PC-9 (cell line): ENCODE results near the gene ITPRIP. TPM values are rescaled to one million over a fixed set of nuclear protein-coding genes. Genes with fewer than 3 reads are reported as not detected.

Source experiments
- BruUV-seq: library from RNA; stranded (reverse); fragments of 400-500 nt; replicated peaks from 2 replicates; lab custom pipeline; 2021; lab: Mats Ljungman, UMichigan
- CTCF ChIA-PET: fragments of 300-600 bp; sonication (Branson Sonifier 250); formaldehyde crosslinking; loops from one replicate; lab custom pipeline; 2022; ENCODE audit warnings: antibody characterized with exemption; lab: Charles Lee
- POLR2A ChIA-PET: fragments of 300-600 bp; sonication (Branson Sonifier 250); formaldehyde crosslinking; loops from one replicate; lab custom pipeline; 2022; ENCODE audit warnings: antibody characterized with exemption; ENCODE audit not compliant: unreplicated experiment; lab: Charles Lee
- DNase-seq, 2 experiments: peaks; one replicate each; pipeline versions ENCODE4 v3.0.0 to v3.0.0-alpha.2; 2015 to 2022; ENCODE audit warnings: mixed read lengths in 1 of 2
- H2AFZ ChIP-seq: fragments of 200-600 bp; sonication (generic); 2 replicates; pipeline ENCODE4 v1.8.1; 2017; ENCODE audit warnings: antibody characterized with exemption
- H3F3A ChIP-seq: fragments of 200-600 bp; sonication (generic); 2 replicates; pipeline ENCODE4 v1.8.1; 2017; ENCODE audit warnings: antibody characterized with exemption, mild to moderate bottlenecking, low read depth; ENCODE audit not compliant: insufficient read depth
- H3K27ac ChIP-seq: fragments of 200-600 bp; sonication (generic); 2 replicates; pipeline ENCODE4 v1.6.1; 2016; ENCODE audit warnings: mixed run types
- H3K27me3 ChIP-seq: fragments of 200-600 bp; sonication (generic); 2 replicates; pipeline ENCODE4 v1.6.1; 2016; ENCODE audit warnings: low read depth, mixed run types; ENCODE audit not compliant: insufficient read depth
- H3K36me3 ChIP-seq: fragments of 200-600 bp; sonication (generic); 2 replicates; pipeline ENCODE4 v1.6.1; 2016; ENCODE audit warnings: low read depth, mixed run types
- H3K4me1 ChIP-seq: fragments of 200-600 bp; sonication (generic); replicated peaks from 2 replicates; pipeline ENCODE4 v1.6.1; 2016; ENCODE audit warnings: mixed run types; ENCODE audit not compliant: insufficient read depth
- H3K4me2 ChIP-seq: fragments of 200-600 bp; sonication (generic); 2 replicates; pipeline ENCODE4 v1.6.1; 2017; ENCODE audit warnings: mixed run types
- H3K4me3 ChIP-seq: fragments of 200-600 bp; sonication (generic); 2 replicates; pipeline ENCODE4 v1.6.1; 2016; ENCODE audit warnings: mixed run types
- H3K79me2 ChIP-seq: fragments of 200-600 bp; sonication (generic); 2 replicates; pipeline ENCODE4 v1.6.1; 2017; ENCODE audit warnings: low read depth, mixed run types
- H3K9me2 ChIP-seq: fragments of 200-600 bp; sonication (generic); 2 replicates; pipeline ENCODE4 v1.8.1; 2017; ENCODE audit warnings: mild to moderate bottlenecking; ENCODE audit not compliant: insufficient read depth
- H3K9me3 ChIP-seq: fragments of 200-600 bp; sonication (generic); 2 replicates; pipeline ENCODE4 v1.8.1; 2016; ENCODE audit warnings: low read depth; ENCODE audit not compliant: insufficient read depth
- H4K20me1 ChIP-seq: fragments of 200-600 bp; sonication (generic); 2 replicates; pipeline ENCODE4 v1.8.1; 2017; ENCODE audit not compliant: insufficient read depth
- EZH2 ChIP-seq: fragments of 200-600 bp; sonication (generic); IDR thresholded peaks from 2 replicates; pipeline ENCODE4 v1.8.0; 2017; ENCODE audit warnings: antibody characterized with exemption, low read depth
- intact Hi-C: fragments of 100-400 bp; cut with micrococcal nuclease; formaldehyde crosslinking; loops from one replicate; pipeline ENCODE4 v1.10.0; 2022; ENCODE audit not compliant: unreplicated experiment
- total RNA-seq: library from RNA; stranded (reverse); gene quantifications from 2 replicates; pipeline ENCODE4 v1.2.3, GENCODE V29; 2021
- TF ChIP-seq, protein P1 (sequence below): fragments of 200-600 bp; sonication (generic); conservative IDR thresholded peaks from 2 replicates; pipeline ENCODE4 v1.6.1; 2017; ENCODE audit warnings: mixed run types, antibody characterized with exemption, mild to moderate bottlenecking, moderate library complexity

Gene ITPRIP
- total RNA-seq, 1 experiment from 2014 or later, result 6.7 TPM

DNA sequence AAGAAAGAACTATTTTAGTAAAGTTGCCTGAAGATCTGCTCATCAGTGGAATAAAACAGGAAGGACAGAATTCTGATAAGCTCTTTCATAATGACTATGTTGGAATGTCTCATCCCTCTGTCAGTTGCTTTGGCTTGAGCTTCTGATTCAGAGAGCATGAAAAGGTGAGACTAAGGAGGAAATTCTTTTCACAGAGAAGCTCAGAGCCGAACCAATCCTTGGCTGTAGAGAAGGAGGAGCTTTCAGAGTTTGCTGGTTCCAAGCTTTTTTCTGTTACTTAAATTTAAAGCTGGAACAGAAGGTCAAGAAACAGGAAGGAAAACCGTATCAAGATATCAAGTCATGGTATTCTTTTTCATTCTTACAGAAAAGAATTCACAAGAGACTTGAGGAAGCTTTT is 45.3 kb downstream of the ITPRIP start:
- Histone ChIP-seq H3K4me1 (0 out of 2 replicates have a peak, but pooled peaks cover 3% of the 10 kb centered on the region), H3K79me2 (no peaks in the 10 kb centered on the region), H3F3A (no peaks in the 10 kb centered on the region), H3K27ac (no peak overlapping the region), H2AFZ (no peak overlapping the region), H3K9me2 (no peaks in the 10 kb centered on the region), H3K36me3 (no peaks in the 10 kb centered on the region), H4K20me1 (no peaks in the 10 kb centered on the region), H3K9me3 (no peaks in the 10 kb centered on the region), H3K4me3 (no peak overlapping the region), H3K27me3 (no peaks in the 10 kb centered on the region), H3K4me2 (no peak overlapping the region)
- intact Hi-C loops, result no loop called here
- POLR2A ChIA-PET, result no interaction called here
- DNase-seq, result no peak
- CTCF ChIA-PET, result interaction anchor here (0.7 kb wide), 2 partner anchors 55 to 405 kb away, joined by 3 to 6 read pairs; no protein-coding TSS in a partner anchor
- no peak for TF ChIP-seq EZH2
- TF ChIP-seq, protein P1, sequence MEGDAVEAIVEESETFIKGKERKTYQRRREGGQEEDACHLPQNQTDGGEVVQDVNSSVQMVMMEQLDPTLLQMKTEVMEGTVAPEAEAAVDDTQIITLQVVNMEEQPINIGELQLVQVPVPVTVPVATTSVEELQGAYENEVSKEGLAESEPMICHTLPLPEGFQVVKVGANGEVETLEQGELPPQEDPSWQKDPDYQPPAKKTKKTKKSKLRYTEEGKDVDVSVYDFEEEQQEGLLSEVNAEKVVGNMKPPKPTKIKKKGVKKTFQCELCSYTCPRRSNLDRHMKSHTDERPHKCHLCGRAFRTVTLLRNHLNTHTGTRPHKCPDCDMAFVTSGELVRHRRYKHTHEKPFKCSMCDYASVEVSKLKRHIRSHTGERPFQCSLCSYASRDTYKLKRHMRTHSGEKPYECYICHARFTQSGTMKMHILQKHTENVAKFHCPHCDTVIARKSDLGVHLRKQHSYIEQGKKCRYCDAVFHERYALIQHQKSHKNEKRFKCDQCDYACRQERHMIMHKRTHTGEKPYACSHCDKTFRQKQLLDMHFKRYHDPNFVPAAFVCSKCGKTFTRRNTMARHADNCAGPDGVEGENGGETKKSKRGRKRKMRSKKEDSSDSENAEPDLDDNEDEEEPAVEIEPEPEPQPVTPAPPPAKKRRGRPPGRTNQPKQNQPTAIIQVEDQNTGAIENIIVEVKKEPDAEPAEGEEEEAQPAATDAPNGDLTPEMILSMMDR, result no peak
- no TSS peak for BruUV-seq

DNA sequence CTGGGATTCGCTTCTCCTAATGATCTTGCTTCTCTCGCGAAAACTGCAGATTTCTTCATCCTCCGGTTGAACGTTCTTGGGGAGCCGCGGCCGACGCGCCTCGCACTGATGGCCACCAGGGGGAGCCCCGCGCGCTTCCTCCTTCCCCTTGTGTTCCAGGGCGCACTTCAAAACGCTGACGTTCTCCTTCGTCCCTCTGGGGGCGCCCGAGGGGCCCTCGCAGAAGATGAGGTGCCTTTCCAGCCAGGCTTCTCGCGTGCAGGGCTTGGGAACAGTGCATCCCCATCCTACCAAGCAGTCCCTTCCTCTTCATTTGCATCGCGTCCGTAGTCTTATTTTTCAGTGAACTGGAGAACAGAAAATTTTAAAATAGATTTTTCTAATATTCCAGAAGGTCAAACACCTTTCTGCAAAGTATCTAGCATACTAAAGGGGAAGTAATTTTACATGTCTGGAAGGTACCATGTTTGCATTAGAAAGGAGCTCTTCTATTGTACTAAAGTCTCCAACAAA is 46.8 kb downstream of the ITPRIP start:
- H3K27ac ChIP-seq, result no peak overlapping the region
- no peaks in the 10 kb centered on the region for H3K79me2 ChIP-seq
- H3K9me2 ChIP-seq, result no peaks in the 10 kb centered on the region
- 0 out of 2 replicates have a peak, but pooled peaks cover 3% of the 10 kb centered on the region for H3K4me1 ChIP-seq
- no peak overlapping the region for H3K4me3 ChIP-seq
- H3K27me3 ChIP-seq, result no peaks in the 10 kb centered on the region
- ChIA-PET POLR2A (no interaction called here), CTCF (interaction anchor here (0.8 to 1.8 kb wide), 4 partner anchors 11 to 60 kb away, joined by 5 to 10 read pairs (median 6); no protein-coding TSS in a partner anchor)
- no peaks in the 10 kb centered on the region for H4K20me1 ChIP-seq
- H3K9me3 ChIP-seq, result no peaks in the 10 kb centered on the region
- intact Hi-C loops, result loop anchor here (1.0 to 2.0 kb wide), 2 partner anchors 59 to 331 kb away; no protein-coding TSS in a partner anchor
- H3F3A ChIP-seq, result no peaks in the 10 kb centered on the region
- no TSS peak for BruUV-seq
- TF ChIP-seq EZH2, result no peak
- TF ChIP-seq, protein P1, result peak; percentile 95
- H3K36me3 ChIP-seq, result no peaks in the 10 kb centered on the region
- peak; percentile 58 to 71 for DNase-seq
- 0 out of 2 replicates have a peak overlapping the region, but pooled peaks have one; percentile 36 for H3K4me2 ChIP-seq
- H2AFZ ChIP-seq, result no peak overlapping the region

DNA sequence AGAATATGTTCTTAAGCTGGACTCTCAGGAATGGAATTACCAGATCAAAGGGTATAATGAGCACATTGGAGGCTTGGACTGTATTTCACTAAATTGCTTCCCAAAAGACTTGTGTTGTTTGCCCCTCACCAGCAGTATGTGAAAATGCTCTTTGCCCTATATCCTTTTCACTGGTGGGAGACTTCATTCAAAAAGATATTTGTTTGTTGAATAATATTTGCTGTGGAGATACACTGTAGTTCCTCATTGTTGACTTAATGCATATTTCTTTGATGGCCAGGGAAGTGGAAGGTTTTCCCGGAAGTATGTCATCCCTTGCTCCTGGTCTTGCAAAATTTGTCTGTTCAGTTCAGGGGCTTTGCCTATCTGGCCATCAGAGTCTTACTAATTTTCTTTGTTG is 49.9 kb downstream of the ITPRIP start:
- Histone ChIP-seq H3K9me3 (no peaks in the 10 kb centered on the region), H3K27me3 (no peaks in the 10 kb centered on the region), H3F3A (no peaks in the 10 kb centered on the region), H2AFZ (no peak overlapping the region), H3K9me2 (no peaks in the 10 kb centered on the region), H3K36me3 (no peaks in the 10 kb centered on the region), H3K4me2 (no peak overlapping the region), H3K4me1 (0 out of 2 replicates have a peak, but pooled peaks cover 3% of the 10 kb centered on the region), H3K79me2 (no peaks in the 10 kb centered on the region), H3K4me3 (no peak overlapping the region), H3K27ac (no peak overlapping the region), H4K20me1 (no peaks in the 10 kb centered on the region)
- BruUV-seq, result no TSS peak
- no peak for DNase-seq
- TF ChIP-seq EZH2, result no peak
- TF ChIP-seq, protein P1, result no peak
- intact Hi-C loops, result no loop called here
- ChIA-PET POLR2A (no interaction called here), CTCF (no interaction called here)
